Lower leg skin (tissue), 4 donors: ENCODE measurements around the gene GCC1. TPM values are rescaled to one million over a fixed set of nuclear protein-coding genes. Genes with fewer than 3 reads are reported as not detected.

Source experiments
- DNase-seq, 2 donors: peaks; one replicate each; pipeline ENCODE4 v3.0.0-alpha.2; 2019; ENCODE audit warnings: low spot score in 2 of 2
- H3K4me3 ChIP-seq: fragments of 200-600 bp; sonication (generic); 2 replicates; pipeline ENCODE4 v1.5.1; 2017; ENCODE audit warnings: mild to moderate bottlenecking, low read depth; ENCODE audit not compliant: poor library complexity, severe bottlenecking
- CTCF ChIP-seq, 3 donors: fragments of 450-650 bp; IDR thresholded peaks; one replicate each; pipeline ENCODE4 v1.5.1; 2016; ENCODE audit warnings: antibody characterized with exemption in 3 of 3, mild to moderate bottlenecking in 3 of 3, moderate library complexity in 2 of 3
- POLR2A ChIP-seq, 2 donors: fragments of 450-650 bp; IDR thresholded peaks; one replicate each; pipeline ENCODE4 v1.6.1; 2016 to 2017; ENCODE audit warnings: antibody characterized with exemption in 2 of 2, mild to moderate bottlenecking in 1 of 2, moderate library complexity in 1 of 2
- WGBS, 2 donors: methylation state at CpG; one replicate each; pipeline ENCODE4 v1.1.5; 2018; 5-methylcytosine and 5-hydroxymethylcytosine counted together
- intact Hi-C: fragments of 100-400 bp; cut with DNase I; formaldehyde crosslinking; loops from one replicate; pipeline ENCODE4 v1.15.0; 2023; ENCODE audit warnings: low total_unique reads
- total RNA-seq, 4 donors: library from RNA; depleted of rRNA; stranded (reverse); fragments of >200 nt; gene quantifications; one replicate each; pipeline ENCODE4 v1.1.0, GENCODE V29; 2016

GCC1 gene, protein sequence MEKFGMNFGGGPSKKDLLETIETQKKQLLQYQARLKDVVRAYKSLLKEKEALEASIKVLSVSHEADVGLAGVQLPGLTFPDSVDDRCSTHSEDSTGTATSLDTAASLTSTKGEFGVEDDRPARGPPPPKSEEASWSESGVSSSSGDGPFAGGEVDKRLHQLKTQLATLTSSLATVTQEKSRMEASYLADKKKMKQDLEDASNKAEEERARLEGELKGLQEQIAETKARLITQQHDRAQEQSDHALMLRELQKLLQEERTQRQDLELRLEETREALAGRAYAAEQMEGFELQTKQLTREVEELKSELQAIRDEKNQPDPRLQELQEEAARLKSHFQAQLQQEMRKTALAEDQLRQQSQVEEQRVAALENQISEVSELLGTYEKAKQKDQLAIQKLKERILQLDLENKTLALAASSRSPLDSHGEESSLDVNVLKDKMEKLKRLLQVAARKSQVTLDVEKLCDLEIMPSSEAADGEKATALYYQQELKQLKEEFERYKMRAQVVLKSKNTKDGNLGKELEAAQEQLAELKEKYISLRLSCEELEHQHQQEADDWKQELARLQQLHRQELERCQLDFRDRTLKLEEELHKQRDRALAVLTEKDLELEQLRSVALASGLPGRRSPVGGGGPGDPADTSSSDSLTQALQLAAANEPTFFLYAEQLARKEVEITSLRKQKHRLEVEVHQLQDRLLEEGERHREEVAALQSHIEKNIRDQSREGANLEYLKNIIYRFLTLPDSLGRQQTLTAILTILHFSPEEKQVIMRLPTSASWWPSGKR
- total RNA-seq = 10 to 100 TPM; 20.2 to 27.2 (median 22.1) TPM

DNA sequence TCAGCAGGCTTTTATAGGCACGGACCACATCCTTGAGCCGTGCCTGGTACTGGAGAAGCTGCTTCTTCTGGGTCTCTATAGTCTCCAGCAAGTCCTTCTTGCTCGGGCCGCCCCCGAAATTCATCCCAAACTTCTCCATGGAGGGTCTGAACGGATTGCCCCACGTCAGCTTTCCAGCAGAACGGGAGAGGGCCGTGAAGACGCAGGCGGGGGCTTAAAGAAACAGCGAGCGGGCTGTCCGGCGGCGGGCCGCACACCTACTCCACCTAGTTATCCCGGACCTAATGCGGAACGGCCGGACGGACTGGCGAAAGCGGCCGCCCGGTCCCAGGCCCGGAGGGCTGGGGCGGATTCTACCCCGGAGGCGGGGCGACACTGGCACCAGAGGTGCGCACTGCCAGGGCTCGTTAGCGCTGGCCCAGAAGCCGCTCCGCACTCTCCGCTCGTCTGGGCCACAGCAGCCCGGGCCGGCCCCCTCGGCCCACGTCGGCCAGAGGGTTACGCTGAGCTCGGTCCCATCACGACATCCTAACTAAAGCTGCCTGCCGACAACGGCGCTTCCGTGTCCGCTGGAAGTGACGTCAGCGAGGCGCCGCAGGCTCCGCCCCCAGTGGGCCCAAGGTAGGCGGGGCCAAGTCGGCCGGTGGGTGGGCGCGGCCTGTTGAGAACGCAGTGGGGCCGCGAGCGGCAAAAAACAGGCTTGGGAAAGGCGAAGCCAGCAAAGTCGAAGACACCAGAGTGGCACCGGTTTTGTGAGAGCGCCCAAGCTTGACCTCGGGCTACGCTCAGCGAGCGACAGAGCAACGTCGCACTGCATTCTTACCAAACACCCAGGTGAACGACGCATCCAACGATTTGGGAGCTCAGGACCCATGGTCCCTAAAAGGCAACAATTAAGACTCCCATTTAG is at the start of gene GCC1:
GCC1 (minus strand) TSS at position 553 of the 910 bp plus-strand sequence; CDS start at position 139, 414 bp downstream.
- WGBS, 2 donors = 4 to 7% methylated on average over 29 to 42 of the region's 78 CpGs

GRCh38 chr7:127632276-127632910 is 47.0 kb upstream of the GCC1 start:
- 63 to 75% methylated on average over 7 of the region's 7 CpGs for WGBS, 2 donors
- TF ChIP-seq CTCF (IDR thresholded peaks at IDR 0.05) (no peak), POLR2A (IDR thresholded peaks at IDR 0.05) (no peak)
- no peak for DNase-seq

More for the DNA sequence above, at the start of gene GCC1:
- intact Hi-C loops = no loop called here
- H3K4me3 ChIP-seq = peak within 1 kb of the TSS; percentile 82
- TF ChIP-seq POLR2A (IDR thresholded peaks at IDR 0.05) (no peak), CTCF (IDR thresholded peaks at IDR 0.05) (no peak)
- DNase-seq = peak; percentile 88 to 98

GRCh38 chr7:127629268-127629854 is 44.0 kb upstream of the GCC1 start:
- H3K4me3 ChIP-seq = no peak overlapping the region
- no peak for TF ChIP-seq POLR2A (IDR thresholded peaks at IDR 0.05)
- no peak for TF ChIP-seq CTCF (IDR thresholded peaks at IDR 0.05)
- 19 to 21% methylated on average over 5 of the region's 5 CpGs for WGBS, 2 donors
- intact Hi-C loops = no loop called here
- no peak for DNase-seq

More at GRCh38 chr7:127632276-127632910, 47.0 kb upstream of the GCC1 start:
- no peak overlapping the region for H3K4me3 ChIP-seq
- intact Hi-C loops = no loop called here

GRCh38 chr7:127628445-127628844 is 43.0 kb upstream of the GCC1 start:
- no peak for DNase-seq
- WGBS, 2 donors = 55 to 60% methylated on average over 3 of the region's 3 CpGs
- no peak overlapping the region for H3K4me3 ChIP-seq
- intact Hi-C loops = no loop called here
- TF ChIP-seq POLR2A (IDR thresholded peaks at IDR 0.05) = no peak

- H3K4me3 ChIP-seq = no peak overlapping the region
- no peak for DNase-seq
- intact Hi-C loops = no loop called here
- TF ChIP-seq POLR2A (IDR thresholded peaks at IDR 0.05) (no peak), CTCF (IDR thresholded peaks at IDR 0.05) (no peak)
Observed at GRCh38 chr7:127625331-127625730, 39.9 kb upstream of the GCC1 start.
